ENCODE measurements around the gene IMMP2L.

Gene IMMP2L

DNA sequence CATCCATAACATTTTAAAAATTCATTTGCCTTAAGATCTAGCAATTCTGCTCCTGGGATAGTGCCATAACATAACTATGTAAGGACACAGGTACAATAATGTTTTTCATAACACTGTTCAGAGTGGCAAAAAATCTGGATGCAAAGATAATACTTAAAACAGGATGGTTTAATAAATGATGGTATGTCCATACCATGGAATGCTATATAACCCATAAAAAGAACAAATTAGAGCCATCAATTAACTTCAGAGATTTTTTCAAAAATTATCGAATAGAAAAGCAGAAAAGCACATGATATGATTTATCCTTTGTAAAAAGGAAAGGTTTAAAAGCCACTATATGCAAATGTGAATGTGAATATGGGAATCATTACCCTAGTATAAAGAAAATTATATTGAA, 664.8 kb downstream of the IMMP2L start:
- TF ChIP-seq ZNF274 (IDR thresholded peaks at IDR 0.05; ENCODE audit: low read depth, low read length), result no peak
- no peak overlapping the region for H3K4me3 ChIP-seq (ENCODE audit: low read length)

DNA sequence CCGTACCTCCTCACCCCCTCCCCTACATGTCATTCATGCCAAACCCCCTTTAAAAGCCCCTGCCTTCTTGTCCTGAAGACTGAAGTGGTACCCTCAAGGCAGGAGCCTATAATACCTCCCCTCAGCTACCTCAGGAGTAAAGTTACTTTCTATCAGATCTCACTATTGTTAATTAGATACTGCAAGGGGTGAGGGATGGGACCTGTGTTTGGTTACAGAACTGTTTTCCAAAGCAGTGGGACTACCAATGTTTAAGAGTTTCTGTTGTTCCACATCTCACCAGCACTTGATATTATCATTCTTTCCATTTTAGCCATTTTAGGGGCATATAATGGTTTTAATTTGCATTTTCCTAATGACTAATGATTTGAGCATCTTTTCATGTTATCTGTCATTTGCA, 668.2 kb downstream of the IMMP2L start:
- TF ChIP-seq ZNF274 (IDR thresholded peaks at IDR 0.05; ENCODE audit: low read depth, low read length), result no peak
- no peak overlapping the region for H3K4me3 ChIP-seq (ENCODE audit: low read length)

DNA sequence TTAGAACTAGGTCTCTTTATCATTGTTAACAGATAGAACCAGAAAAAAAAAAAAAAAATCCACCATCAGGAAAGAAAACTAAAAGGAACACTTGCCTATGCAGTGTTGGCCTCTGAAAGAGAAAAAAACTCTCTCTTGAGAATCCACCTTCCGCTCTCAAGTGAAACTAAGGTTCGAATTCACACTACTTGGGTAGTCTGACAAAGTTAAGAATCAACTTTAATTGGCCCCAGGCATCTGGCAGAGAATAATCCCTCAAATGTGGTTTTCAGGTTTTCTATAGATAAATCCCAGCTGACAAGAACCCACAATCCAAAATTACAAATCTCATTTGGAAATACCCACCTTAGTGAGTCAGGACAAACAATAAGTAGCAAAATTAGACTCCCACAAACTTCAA, 671.1 kb downstream of the IMMP2L start:
- no peak overlapping the region for H3K4me3 ChIP-seq (ENCODE audit: low read length)

DNA sequence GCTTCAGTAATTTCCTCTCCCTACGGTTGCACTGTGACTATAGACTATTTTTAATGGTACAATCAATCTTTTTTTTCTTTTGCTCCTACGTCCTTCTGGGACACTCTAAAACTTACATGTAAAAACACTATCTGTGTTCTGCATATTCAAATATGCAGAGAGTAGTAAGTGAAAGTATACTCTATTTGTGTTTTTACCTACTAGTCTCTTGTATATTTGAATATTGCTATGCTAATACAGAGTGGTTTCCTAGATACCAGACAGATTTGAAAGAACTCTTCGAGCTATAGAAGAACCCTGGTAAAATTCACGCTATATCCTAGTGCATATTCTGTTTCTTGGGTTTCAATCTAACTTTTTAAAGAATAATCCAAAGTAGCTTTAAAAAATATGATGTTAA, 672.2 kb downstream of the IMMP2L start:
- no peak overlapping the region for H3K4me3 ChIP-seq (ENCODE audit: low read length)
- no peak for TF ChIP-seq ZNF274 (IDR thresholded peaks at IDR 0.05; ENCODE audit: low read depth, low read length)

More for the DNA sequence above, 671.1 kb downstream of the IMMP2L start:
- TF ChIP-seq ZNF274 (IDR thresholded peaks at IDR 0.05; ENCODE audit: low read depth, low read length), result no peak

DNA sequence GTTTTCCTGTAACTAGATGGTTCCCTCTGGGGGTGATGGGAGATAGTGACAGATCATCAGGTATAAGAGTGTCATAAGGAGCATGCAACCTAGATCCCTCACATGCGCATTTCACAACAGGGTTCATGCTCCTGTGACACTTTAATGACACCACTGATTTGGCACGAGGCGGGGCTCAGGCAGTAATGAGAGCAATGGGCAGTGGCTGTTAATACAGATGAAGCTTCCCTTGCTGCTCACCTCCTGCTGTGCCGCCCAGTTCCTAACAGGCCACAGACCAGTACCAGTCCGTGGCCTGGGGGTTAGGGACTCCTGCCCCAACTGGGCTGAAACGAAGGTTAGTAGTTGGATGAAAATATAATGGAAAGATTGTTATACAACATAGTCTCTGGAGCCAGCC, 673.0 kb downstream of the IMMP2L start:
- TF ChIP-seq ZNF274 (IDR thresholded peaks at IDR 0.05; ENCODE audit: low read depth, low read length), result no peak
- H3K4me3 ChIP-seq (ENCODE audit: low read length), result no peak overlapping the region

DNA sequence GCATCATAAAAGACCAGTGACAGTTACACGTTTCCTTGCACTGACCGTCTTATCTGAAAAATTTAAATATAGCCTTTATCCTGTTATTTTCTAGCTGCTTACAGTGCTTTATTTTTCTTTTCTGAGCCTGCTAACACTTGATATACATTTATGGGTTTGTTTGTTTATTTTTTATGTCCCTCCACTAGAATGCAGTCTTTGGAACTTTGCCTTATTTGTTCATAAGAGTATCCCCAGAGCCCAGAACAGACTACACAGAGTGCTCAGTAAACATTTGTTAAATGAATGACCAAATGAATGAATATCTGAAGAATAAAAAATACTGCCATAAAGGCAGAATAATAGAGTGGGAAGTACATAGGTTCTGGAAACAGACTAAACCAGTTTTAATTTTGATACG, 673.7 kb downstream of the IMMP2L start:
- no peak overlapping the region for H3K4me3 ChIP-seq (ENCODE audit: low read length)
- no peak for TF ChIP-seq ZNF274 (IDR thresholded peaks at IDR 0.05; ENCODE audit: low read depth, low read length)

DNA sequence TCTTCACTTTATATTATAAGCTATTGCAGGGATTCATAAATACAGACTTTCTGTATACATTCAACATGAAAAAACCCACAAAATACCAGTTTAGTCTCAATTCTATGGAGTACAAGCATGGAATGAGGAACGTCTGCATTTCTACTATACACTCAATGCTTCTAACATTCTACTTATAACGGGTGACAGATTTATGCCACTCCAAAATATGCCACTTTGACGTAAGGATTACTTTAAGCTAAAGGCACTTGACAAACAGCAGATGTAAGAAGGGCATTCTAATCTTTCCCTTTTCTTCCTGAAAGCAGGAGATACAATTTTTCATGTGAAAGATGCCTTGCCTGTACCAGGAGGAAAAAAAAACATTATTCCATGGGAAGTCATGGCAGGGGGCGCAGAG, 676.8 kb downstream of the IMMP2L start:
- no peak for TF ChIP-seq ZNF274 (IDR thresholded peaks at IDR 0.05; ENCODE audit: low read depth, low read length)
- no peak overlapping the region for H3K4me3 ChIP-seq (ENCODE audit: low read length)

DNA sequence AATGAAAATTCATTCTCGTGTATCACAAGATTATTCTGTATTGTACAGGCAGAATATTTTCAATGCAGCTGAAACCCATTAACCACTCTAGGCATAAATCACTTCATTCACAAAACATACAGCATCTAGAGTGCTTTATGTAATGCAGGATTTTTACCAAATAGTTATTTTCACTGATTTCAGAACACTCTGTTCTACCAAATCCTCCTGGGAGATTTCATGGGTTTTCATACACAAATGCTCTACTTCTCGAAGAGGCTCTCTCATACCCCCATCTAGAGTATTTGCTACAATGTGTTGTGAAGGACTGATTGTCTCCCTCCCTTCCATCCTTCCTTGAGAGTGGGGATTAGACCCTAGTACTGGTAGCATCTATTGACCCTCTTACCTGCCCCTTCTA, 680.6 kb downstream of the IMMP2L start:
- no peak for TF ChIP-seq ZNF274 (IDR thresholded peaks at IDR 0.05; ENCODE audit: low read depth, low read length)
- H3K4me3 ChIP-seq (ENCODE audit: low read length), result no peak overlapping the region

DNA sequence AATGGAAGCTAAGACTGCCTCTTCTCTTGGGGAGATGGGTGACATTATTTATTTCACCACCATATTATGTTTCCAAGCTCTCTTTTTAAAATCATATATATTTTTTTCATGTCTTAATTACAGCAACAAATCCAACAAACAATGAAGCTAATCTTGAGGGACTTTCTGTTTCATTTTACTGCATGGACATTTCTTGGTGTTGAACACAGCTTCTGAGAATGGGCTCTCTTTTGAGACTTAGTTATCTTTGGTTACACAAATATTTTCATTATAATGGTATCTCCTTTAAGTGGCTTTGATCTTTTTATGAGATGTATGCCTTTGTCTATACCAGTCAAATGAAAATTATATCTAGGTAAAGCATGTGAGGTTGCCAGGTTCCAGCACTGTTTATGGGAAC, 681.3 kb downstream of the IMMP2L start:
- H3K4me3 ChIP-seq (ENCODE audit: low read length), result no peak overlapping the region
- TF ChIP-seq ZNF274 (IDR thresholded peaks at IDR 0.05; ENCODE audit: low read depth, low read length), result no peak

DNA sequence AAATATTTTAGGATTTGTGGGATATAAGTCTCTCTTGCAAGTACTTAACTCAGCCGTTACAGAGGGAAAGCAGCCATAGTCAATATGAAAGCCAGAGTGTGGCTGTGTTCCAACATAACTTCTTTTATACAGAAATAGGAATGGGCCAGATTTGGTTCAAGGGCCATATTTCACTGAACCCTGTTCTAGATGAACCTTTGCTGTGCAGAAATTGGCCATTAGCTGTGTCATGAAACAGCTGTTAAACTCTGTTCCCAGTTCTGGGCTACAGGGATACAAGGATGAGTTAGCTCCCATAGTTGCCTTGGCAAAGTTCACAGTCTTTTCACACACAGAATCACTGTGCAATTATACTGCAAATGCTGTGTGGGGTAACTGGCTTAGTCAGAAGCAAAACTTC, 685.3 kb downstream of the IMMP2L start:
- no peak for TF ChIP-seq ZNF274 (IDR thresholded peaks at IDR 0.05; ENCODE audit: low read depth, low read length)
- H3K4me3 ChIP-seq (ENCODE audit: low read length), result no peak overlapping the region

DNA sequence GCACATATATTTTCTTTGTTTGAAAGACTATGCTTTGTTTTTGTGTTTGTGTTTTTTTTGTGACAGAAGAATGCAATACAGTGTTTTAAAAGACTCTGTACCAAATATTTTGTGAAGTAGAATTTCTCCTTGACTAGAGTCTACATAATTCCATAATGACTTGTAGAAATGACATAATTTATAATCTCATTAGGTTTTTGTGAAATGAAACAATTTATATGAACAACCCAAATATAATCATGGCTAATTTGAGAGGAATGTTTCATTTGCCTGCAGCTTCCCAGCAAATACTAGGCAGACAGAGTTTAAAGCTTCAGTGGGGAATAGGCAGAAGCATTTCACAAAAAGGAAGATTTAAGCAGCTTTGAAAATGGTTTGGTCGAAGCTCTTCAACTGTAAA, 686.9 kb downstream of the IMMP2L start:
- no peak for TF ChIP-seq ZNF274 (IDR thresholded peaks at IDR 0.05; ENCODE audit: low read depth, low read length)

DNA sequence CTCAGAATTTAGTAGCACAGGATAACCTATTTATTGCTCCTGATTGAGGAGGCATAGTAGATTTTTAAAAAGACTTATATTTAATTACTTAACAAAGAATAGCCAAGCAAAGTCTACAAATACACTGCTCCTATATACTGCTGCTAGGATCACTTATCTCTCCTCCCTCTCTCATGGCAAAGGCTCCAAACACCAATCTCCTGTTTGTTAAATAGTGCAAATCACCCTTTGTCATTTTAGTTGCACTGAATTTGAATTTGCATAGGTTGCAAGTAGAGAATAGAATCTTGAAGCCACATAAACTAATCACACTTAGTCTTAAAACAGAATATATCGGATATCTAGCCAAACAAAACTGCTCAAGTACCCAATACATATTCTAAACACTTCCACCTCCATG, 690.4 kb downstream of the IMMP2L start:
- TF ChIP-seq ZNF274 (IDR thresholded peaks at IDR 0.05; ENCODE audit: low read depth, low read length), result no peak
- no peak overlapping the region for H3K4me3 ChIP-seq (ENCODE audit: low read length)

More for the DNA sequence above, 686.9 kb downstream of the IMMP2L start:
- H3K4me3 ChIP-seq (ENCODE audit: low read length), result no peak overlapping the region

DNA sequence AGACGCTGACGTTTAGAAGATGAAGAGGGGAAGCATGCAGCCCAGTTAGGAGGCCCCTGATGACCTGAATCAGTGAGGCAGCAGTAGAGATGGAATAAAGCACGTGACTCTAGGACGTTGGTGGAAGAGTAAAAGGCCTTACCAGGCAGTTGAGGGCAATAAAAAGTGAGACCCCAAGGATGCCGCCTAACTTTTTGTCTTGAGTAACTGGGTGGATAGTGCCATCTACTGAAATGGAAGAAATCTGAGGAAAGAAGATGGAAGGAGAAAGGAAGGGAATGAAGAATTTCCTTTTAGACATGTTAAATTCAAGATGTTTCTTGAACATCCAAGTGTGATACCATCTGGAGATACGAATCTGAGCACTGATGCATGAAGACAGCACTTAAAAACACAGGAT, 691.4 kb downstream of the IMMP2L start:
- TF ChIP-seq ZNF274 (IDR thresholded peaks at IDR 0.05; ENCODE audit: low read depth, low read length), result no peak
- H3K4me3 ChIP-seq (ENCODE audit: low read length), result no peak overlapping the region

DNA sequence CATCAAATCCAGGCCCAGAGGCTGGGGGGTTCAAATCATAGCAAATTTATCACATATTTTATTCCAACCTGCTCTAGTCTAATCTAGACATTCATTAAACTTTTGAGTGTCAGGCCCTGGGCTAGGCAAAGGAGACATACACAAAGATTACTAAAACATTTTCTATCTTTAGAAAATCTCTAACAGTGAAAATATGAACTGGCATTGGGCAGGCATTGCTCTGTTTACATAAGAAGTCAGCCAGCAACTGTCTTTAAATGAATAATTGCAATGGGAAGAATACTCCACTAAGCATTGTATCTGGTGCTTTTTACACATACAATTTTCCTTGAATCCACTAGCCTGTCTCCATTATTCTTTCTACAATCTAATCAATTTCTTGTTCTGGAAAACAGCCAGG, 693.8 kb downstream of the IMMP2L start:
- H3K4me3 ChIP-seq (ENCODE audit: low read length), result no peak overlapping the region
- TF ChIP-seq ZNF274 (IDR thresholded peaks at IDR 0.05; ENCODE audit: low read depth, low read length), result no peak

DNA sequence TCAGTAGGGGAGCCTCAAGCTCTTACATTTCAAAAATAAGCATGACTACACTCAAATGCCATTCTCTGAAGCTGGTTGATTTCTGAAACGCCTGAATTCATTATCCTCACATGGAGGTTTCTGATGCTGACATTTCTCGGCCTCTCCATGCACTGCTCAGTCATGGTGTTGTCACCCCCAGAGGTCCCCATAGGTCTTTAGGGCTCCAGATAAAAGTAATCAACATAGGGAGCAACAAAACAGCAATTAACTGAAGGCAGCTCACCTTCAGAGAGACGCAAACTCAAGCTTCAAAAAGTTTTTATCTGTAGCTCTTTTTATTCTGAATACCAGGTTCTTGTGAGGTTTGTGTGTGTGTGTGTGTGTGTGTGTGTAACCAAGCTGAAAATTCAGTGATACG, 694.5 kb downstream of the IMMP2L start:
- H3K4me3 ChIP-seq (ENCODE audit: low read length), result no peak overlapping the region
- no peak for TF ChIP-seq ZNF274 (IDR thresholded peaks at IDR 0.05; ENCODE audit: low read depth, low read length)

DNA sequence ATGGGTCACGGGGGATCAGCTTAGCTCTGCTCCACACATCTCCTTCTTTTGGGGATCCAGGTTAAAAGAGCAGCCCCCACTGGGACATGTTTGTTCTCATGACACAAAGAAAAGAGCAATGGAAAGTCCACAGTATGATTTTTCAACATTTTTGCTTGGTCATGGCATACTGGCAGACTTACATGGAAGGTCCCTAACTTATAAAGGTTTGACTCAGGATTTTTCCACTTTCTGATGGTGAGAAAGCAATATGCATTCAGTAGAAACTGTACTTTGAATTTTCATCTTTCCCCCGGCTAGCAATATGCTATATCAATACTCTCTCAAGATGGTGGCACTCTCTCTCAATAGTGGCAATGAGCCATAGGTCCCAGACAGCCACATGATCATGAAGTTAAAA, 699.0 kb downstream of the IMMP2L start:
- no peak overlapping the region for H3K4me3 ChIP-seq (ENCODE audit: low read length)
- no peak for TF ChIP-seq ZNF274 (IDR thresholded peaks at IDR 0.05; ENCODE audit: low read depth, low read length)

DNA sequence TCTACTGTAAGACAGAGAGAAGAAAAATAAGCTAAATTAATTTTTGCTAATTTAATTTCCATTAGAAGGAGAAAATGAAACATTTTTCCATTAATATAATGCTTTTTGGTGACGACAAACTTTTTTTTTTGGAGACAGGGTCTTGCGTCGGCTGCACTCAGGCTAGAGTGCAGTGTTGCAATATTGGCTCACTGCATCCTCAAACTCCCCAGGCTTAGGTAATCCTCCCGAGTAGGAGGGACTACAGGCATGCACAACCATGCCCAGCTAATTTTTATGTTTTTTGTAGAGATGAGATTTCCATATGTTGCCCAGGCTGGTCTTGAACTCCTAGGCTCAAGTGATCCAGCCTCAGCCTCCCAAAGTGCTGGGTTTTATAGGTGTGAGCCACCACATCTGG, 701.1 kb downstream of the IMMP2L start:
- TF ChIP-seq ZNF274 (IDR thresholded peaks at IDR 0.05; ENCODE audit: low read depth, low read length), result no peak
- no peak overlapping the region for H3K4me3 ChIP-seq (ENCODE audit: low read length)

All from GM08714 (cell line).